GM12878 (cell line): ENCODE data around the gene ABHD17A. TPM values are rescaled to one million over a fixed set of nuclear protein-coding genes. Genes with fewer than 3 reads are reported as not detected.
A peak's percentile ranks its signal among the peaks of the same experiment; 100 is the strongest.

Source experiments
- ATAC-seq: fragments of 200-7000 bp; cut with Tn5 transposase; 3 replicates; pipeline ENCODE4 v1.9.1; 2020; ENCODE audit warnings: mild to moderate bottlenecking, moderate library complexity
- BruUV-seq: library from RNA; stranded (reverse); fragments of 400-500 nt; replicated peaks from 2 replicates; lab custom pipeline; 2021; lab: Mats Ljungman, UMichigan
- CTCF ChIA-PET: fragments of 300-600 bp; sonication (Branson Sonifier 250); formaldehyde crosslinking; extraction: SDS; loops from one replicate; lab custom pipeline; 2021; ENCODE audit warnings: inconsistent platforms; lab: Yijun Ruan, JAX
- POLR2A ChIA-PET: fragments of 350-600 bp; formaldehyde crosslinking; extraction: SDS; loops from one replicate; lab custom pipeline; 2021; ENCODE audit warnings: inconsistent platforms; lab: Charles Lee
- RAD21 ChIA-PET: fragments of 300-600 bp; sonication (Branson Sonifier 250); formaldehyde crosslinking; loops from one replicate; lab custom pipeline; 2023; ENCODE audit warnings: antibody characterized with exemption; ENCODE audit not compliant: unreplicated experiment; lab: Charles Lee
- SMC1A ChIA-PET: fragments of 300-600 bp; sonication (Branson Sonifier 250); formaldehyde crosslinking; loops from one replicate; lab custom pipeline; 2023; ENCODE audit not compliant: unreplicated experiment, uncharacterized antibody; lab: Charles Lee
- DNase-seq: peaks from one replicate; pipeline ENCODE4 v3.0.0-alpha.2; 2011; ENCODE audit warnings: low read depth, low spot score
- FAIRE-seq: peaks from 3 replicates; lab custom pipeline; 2011; peaks lifted over from hg19 to GRCh38; lab: Jason Lieb, UNC
- H2AFZ ChIP-seq: 2 replicates; pipeline ENCODE4 v1.6.0; 2011; ENCODE audit warnings: low read depth, low read length, control low read depth; ENCODE audit not compliant: control insufficient read depth
- H3K27ac ChIP-seq: 2 replicates; pipeline ENCODE4 v1.5.1; 2011; ENCODE audit warnings: control low read depth; ENCODE audit not compliant: control insufficient read depth, insufficient read depth
- H3K27me3 ChIP-seq, 2 experiments: replicated peaks in 1 of 2; 2 replicates each; pipeline versions ENCODE4 v1.6.0 to v1.6.1; 2011; ENCODE audit warnings: low read length in 1 of 2; ENCODE audit not compliant: control insufficient read depth in 2 of 2, insufficient read depth in 2 of 2
- H3K36me3 ChIP-seq, 2 experiments: 2 replicates each; pipeline ENCODE4 v1.5.1; 2011; ENCODE audit warnings: low read length in 1 of 2; ENCODE audit not compliant: control insufficient read depth in 2 of 2, insufficient read depth in 2 of 2
- H3K4me1 ChIP-seq: 2 replicates; pipeline ENCODE4 v1.6.1; 2011; ENCODE audit warnings: mild to moderate bottlenecking, low read length, moderate library complexity, mixed read lengths; ENCODE audit not compliant: control insufficient read depth, insufficient read depth
- H3K4me2 ChIP-seq: 2 replicates; pipeline ENCODE4 v1.6.0; 2011; ENCODE audit warnings: control low read depth; ENCODE audit not compliant: control insufficient read depth, insufficient read depth
- H3K4me3 ChIP-seq: fragments of 200-600 bp; sonication (generic); 2 replicates; pipeline ENCODE4 v1.5.1; 2016
- H3K79me2 ChIP-seq: 2 replicates; pipeline ENCODE4 v1.6.0; 2011; ENCODE audit warnings: low read length; ENCODE audit not compliant: control insufficient read depth, insufficient read depth
- H3K9ac ChIP-seq: 2 replicates; pipeline ENCODE4 v1.8.0; 2011; ENCODE audit warnings: low read length, control low read depth, mixed read lengths; ENCODE audit not compliant: control insufficient read depth, insufficient read depth
- H3K9me3 ChIP-seq: replicated peaks from 3 replicates; pipeline ENCODE4 v1.5.1; 2011; ENCODE audit warnings: mild to moderate bottlenecking, low read length; ENCODE audit not compliant: control insufficient read depth, insufficient read depth
- H4K20me1 ChIP-seq: 2 replicates; pipeline ENCODE4 v1.6.0; 2011; ENCODE audit not compliant: control insufficient read depth, insufficient read depth
- ASH2L ChIP-seq: fragments of 300-600, 200-600 bp; sonication (generic); IDR thresholded peaks from 2 replicates; pipeline ENCODE4 v1.6.1; 2017; ENCODE audit warnings: low read depth, mild to moderate bottlenecking, borderline replicate concordance
- ATF7 ChIP-seq: fragments of 450-650 bp; IDR thresholded peaks from 2 replicates; pipeline ENCODE4 v1.6.1; 2016; ENCODE audit warnings: low read depth, mild to moderate bottlenecking
- BCL11A ChIP-seq: IDR thresholded peaks from 2 replicates; pipeline ENCODE4 v1.6.1; 2011; ENCODE audit warnings: low read depth, low read length
- BHLHE40 ChIP-seq, 2 experiments: fragments of 450-650 bp in 1 of 2; IDR thresholded peaks; 2 replicates each; pipeline ENCODE4 v1.6.1; 2011 to 2017; ENCODE audit warnings: low read depth in 2 of 2, borderline replicate concordance in 1 of 2, improper control_type of control experiment in 1 of 2, low read length in 1 of 2, mild to moderate bottlenecking in 1 of 2
- CBX3 ChIP-seq: fragments of 200-600 bp; sonication (generic); IDR thresholded peaks from 2 replicates; pipeline ENCODE4 v1.6.1; 2016; ENCODE audit warnings: low read depth, borderline replicate concordance
- CHD1 ChIP-seq: IDR thresholded peaks from 2 replicates; pipeline ENCODE4 v1.6.1; 2012; ENCODE audit warnings: low read depth, low read length, improper control_type of control experiment
- EED ChIP-seq: sonication (generic); IDR thresholded peaks from 2 replicates; pipeline ENCODE4 v1.6.1; 2016; ENCODE audit warnings: antibody characterized with exemption, low read depth
- HDAC6 ChIP-seq: fragments of 200-600 bp; sonication (generic); IDR thresholded peaks from one replicate; pipeline ENCODE4 v1.8.0; 2017; ENCODE audit warnings: antibody characterized with exemption; ENCODE audit not compliant: unreplicated experiment
- IRF5 ChIP-seq: fragments of 450-650 bp; IDR thresholded peaks from 2 replicates; pipeline ENCODE4 v1.6.1; 2017; ENCODE audit warnings: borderline replicate concordance
- MXI1 ChIP-seq: fragments of 150-350 bp; IDR thresholded peaks from 2 replicates; pipeline ENCODE4 v1.6.1; 2011; ENCODE audit warnings: low read depth, mild to moderate bottlenecking, inconsistent platforms, low read length, improper control_type of control experiment
- NR2F1 ChIP-seq: fragments of 450-650 bp; conservative IDR thresholded peaks from 2 replicates; pipeline ENCODE4 v1.6.1; 2017; ENCODE audit warnings: mild to moderate bottlenecking
- PBX3 ChIP-seq: IDR thresholded peaks from 2 replicates; pipeline ENCODE4 v1.6.1; 2011; ENCODE audit warnings: mild to moderate bottlenecking, low read depth, low read length, moderate library complexity; ENCODE audit not compliant: insufficient replicate concordance
- POLR2A ChIP-seq: IDR thresholded peaks from 2 replicates; pipeline ENCODE4 v1.6.1; 2011; ENCODE audit warnings: low read depth, mild to moderate bottlenecking, low read length
- RB1 ChIP-seq: fragments of 450-650 bp; formaldehyde crosslinking; IDR thresholded peaks from 2 replicates; pipeline ENCODE4 v1.6.1; 2017; ENCODE audit warnings: mild to moderate bottlenecking, borderline replicate concordance
- SMC3 ChIP-seq: IDR thresholded peaks from 2 replicates; pipeline ENCODE4 v1.6.1; 2011; ENCODE audit warnings: low read length, improper control_type of control experiment, borderline replicate concordance
- YBX1 ChIP-seq: fragments of 450-650 bp; IDR thresholded peaks from 2 replicates; pipeline ENCODE4 v1.6.1; 2016; ENCODE audit warnings: antibody characterized with exemption
- ZBTB4 ChIP-seq: fragments of 450-650 bp; formaldehyde crosslinking; IDR thresholded peaks from 2 replicates; pipeline ENCODE4 v1.4.0; 2022; ENCODE audit warnings: mild to moderate bottlenecking, moderate library complexity
- WGBS: methylation state at CpG from one replicate; pipeline ENCODE4 v1.1.6; 2016; ENCODE audit warnings: low lambda C conversion rate; ENCODE audit not compliant: insufficient replicate concordance, insufficient coverage; ENCODE audit errors: missing lambda C conversion rate; 5-methylcytosine and 5-hydroxymethylcytosine counted together
- in situ Hi-C: fragments of 300-500 bp; cut with MboI; formaldehyde crosslinking; loops from 9 replicates; pipeline ENCODE4 v1.14.3; 2018; ENCODE audit warnings: mixed read lengths
- intact Hi-C: fragments of 100-400 bp; cut with micrococcal nuclease; formaldehyde crosslinking; loops from one replicate; pipeline ENCODE4 v1.14.2; 2022; ENCODE audit not compliant: unreplicated experiment
- polyA plus RNA-seq, 11 experiments: library from polyadenylated mRNA; depleted of rRNA in 4 of 11; unstranded in 6 of 11; stranded (reverse) in 5 of 11; fragments of >200 nt; fragmentation: Nextera tagmentation in 4 of 11; fragmentation: Illumina TruSeq in 1 of 11; extraction: Ambion mirVana in 4 of 11; extraction: Trizol in 1 of 11; gene quantifications; 1 replicate in 1 of 11; 2 replicates in 10 of 11; pipeline versions ENCODE4 v1.2.1 to v1.2.3, GENCODE V29; 2011 to 2016; ENCODE audit warnings: inconsistent platforms in 2 of 11, missing spikeins in 2 of 11, low read depth in 1 of 11
- total RNA-seq, 4 experiments: library from RNA; depleted of rRNA in 3 of 4; stranded (reverse); fragments of >200 nt in 3 of 4; fragmentation: Illumina TruSeq in 1 of 4; extraction: Trizol in 1 of 4; gene quantifications; 2 replicates each; pipeline versions ENCODE4 v1.2.1 to v1.2.3, GENCODE V29; 2013 to 2021

ABHD17A gene
- total and polyA plus RNA-seq, 10 of the 15 experiments (the other 5 are each of a cell fraction or from before 2014, with no cell fraction given): 0.13 to 126 (median 28.8) TPM; not detected in 1

GRCh38 chr19:1865172-1866010 is 19.9 kb downstream of the ABHD17A start:
- DNase-seq: no peak
- Histone ChIP-seq H3K79me2 (peaks cover 31% of the 10 kb centered on the region), H3K4me2 (peak overlapping the region; percentile 81), H3K27me3 (no peaks in the 10 kb centered on the region), H4K20me1 (0 out of 2 replicates have a peak, but pooled peaks cover 4% of the 10 kb centered on the region), H3K4me1 (peaks cover 8% of the 10 kb centered on the region), H3K27ac (peak overlapping the region; percentile 95), H3K9me3 (no peaks in the 10 kb centered on the region), H2AFZ (no peak overlapping the region), H3K36me3 (no peaks in the 10 kb centered on the region; a peak in 2 of 4 replicates), H3K9ac (peak overlapping the region; percentile 96), H3K4me3 (peak overlapping the region; percentile 93)
- ChIA-PET SMC1A (interaction anchor here (1.3 to 2.5 kb wide), 3 partner anchors 10 to 63 kb away, joined by 5 to 9 read pairs (median 6); no protein-coding TSS in a partner anchor), CTCF (interaction anchor here (0.7 to 1.7 kb wide), 15 partner anchors 10 to 141 kb away, joined by 3 to 19 read pairs (median 4); partner anchors contain the start of genes ABHD17A and REXO1), POLR2A (interaction anchor here (0.5 to 2.0 kb wide), 8 partner anchors 10 to 269 kb away, joined by 3 to 11 read pairs (median 5); partner anchors contain the start of gene ABHD17A), RAD21 (interaction anchor here (0.6 to 1.5 kb wide), 11 partner anchors 9 to 286 kb away, joined by 3 to 16 read pairs (median 5); partner anchors contain the start of gene AP3D1)
- FAIRE-seq: no peak
- no peak for ATAC-seq
- 86% methylated on average over 15 of the region's 17 CpGs for WGBS
- in situ Hi-C loops (loop anchor here (25.0 kb wide), 1 partner anchor 1497 kb away; the partner anchor contains the start of gene NFIC), intact Hi-C loops (loop anchor here (2.0 kb wide), 1 partner anchor 63 kb away; no protein-coding TSS in a partner anchor)
- no peak for TF ChIP-seq YBX1
- TF ChIP-seq CHD1: no peak
- TF ChIP-seq ASH2L: no peak
- no peak for TF ChIP-seq POLR2A
- TF ChIP-seq BHLHE40 (IDR thresholded peaks at IDR 0.05; ENCODE audit: borderline replicate concordance in 1 of 2, low read depth in 2 of 2, low read length in 1 of 2): no peak
- no peak for TF ChIP-seq IRF5
- TF ChIP-seq RB1: no peak
- no peak for TF ChIP-seq NR2F1
- TF ChIP-seq HDAC6: no peak
- no peak for TF ChIP-seq BCL11A
- no peak for TF ChIP-seq PBX3
- no peak for TF ChIP-seq SMC3
- no peak for TF ChIP-seq ZBTB4 (CRISPR knock-in tag)
- no peak for TF ChIP-seq EED
- TF ChIP-seq MXI1: no peak
- no peak for TF ChIP-seq ATF7
- TF ChIP-seq CBX3: no peak
- BruUV-seq: no TSS peak
